ENCODE results near the gene BCAS1.

DNA sequence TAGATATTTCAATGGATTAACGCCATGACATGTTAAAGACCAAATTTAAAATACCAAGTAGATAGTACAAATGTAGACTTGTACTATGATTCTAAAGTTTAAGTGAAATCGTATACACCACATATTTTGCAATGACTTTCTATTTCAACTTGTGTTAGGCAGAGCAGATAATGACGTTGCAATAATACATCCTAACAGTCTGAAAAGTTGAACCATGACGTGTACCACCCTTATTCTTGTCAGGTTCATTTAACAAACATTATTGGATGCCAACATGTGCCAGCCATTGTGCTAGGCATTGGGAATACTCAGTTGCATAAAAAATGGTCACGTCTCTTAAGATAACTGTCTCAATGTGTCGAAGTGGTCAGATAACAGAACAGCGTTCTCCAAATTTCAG is 50.0 kb downstream of the BCAS1 start:
- TF ChIP-seq, protein P1, sequence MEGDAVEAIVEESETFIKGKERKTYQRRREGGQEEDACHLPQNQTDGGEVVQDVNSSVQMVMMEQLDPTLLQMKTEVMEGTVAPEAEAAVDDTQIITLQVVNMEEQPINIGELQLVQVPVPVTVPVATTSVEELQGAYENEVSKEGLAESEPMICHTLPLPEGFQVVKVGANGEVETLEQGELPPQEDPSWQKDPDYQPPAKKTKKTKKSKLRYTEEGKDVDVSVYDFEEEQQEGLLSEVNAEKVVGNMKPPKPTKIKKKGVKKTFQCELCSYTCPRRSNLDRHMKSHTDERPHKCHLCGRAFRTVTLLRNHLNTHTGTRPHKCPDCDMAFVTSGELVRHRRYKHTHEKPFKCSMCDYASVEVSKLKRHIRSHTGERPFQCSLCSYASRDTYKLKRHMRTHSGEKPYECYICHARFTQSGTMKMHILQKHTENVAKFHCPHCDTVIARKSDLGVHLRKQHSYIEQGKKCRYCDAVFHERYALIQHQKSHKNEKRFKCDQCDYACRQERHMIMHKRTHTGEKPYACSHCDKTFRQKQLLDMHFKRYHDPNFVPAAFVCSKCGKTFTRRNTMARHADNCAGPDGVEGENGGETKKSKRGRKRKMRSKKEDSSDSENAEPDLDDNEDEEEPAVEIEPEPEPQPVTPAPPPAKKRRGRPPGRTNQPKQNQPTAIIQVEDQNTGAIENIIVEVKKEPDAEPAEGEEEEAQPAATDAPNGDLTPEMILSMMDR (tag by site-specific recombination; IDR thresholded peaks at IDR 0.05) = no peak
- TF ChIP-seq ZNF785 (tag by site-specific recombination; IDR thresholded peaks at IDR 0.05) (no peak), ZNF2 (tag by site-specific recombination; IDR thresholded peaks at IDR 0.05) (no peak), BCL11A (tag by site-specific recombination; IDR thresholded peaks at IDR 0.05; ENCODE audit: low read depth) (no peak), ZNF561 (tag by site-specific recombination; IDR thresholded peaks at IDR 0.05; ENCODE audit: borderline replicate concordance) (no peak), ZNF302 (tag by site-specific recombination; IDR thresholded peaks at IDR 0.05; ENCODE audit: low read depth) (no peak), ZNF239 (tag by site-specific recombination; IDR thresholded peaks at IDR 0.05) (no peak), YY1 (tag by site-specific recombination; IDR thresholded peaks at IDR 0.05) (no peak)

All from HEK293 (cell line).